Neural progenitor cell (in vitro differentiated cells): ENCODE results near the gene LAMP1. TPM values are rescaled to one million over a fixed set of nuclear protein-coding genes. Genes with fewer than 3 reads are reported as not detected.

Experiments used
- DNase-seq: peaks from one replicate; pipeline ENCODE4 v3.0.0-alpha.2; 2016; ENCODE audit warnings: low spot score
- H2AFZ ChIP-seq: fragments of 200-600 bp; sonication (generic); replicated peaks from 2 replicates; pipeline ENCODE4 v1.6.1; 2016; ENCODE audit warnings: antibody characterized with exemption
- H3F3A ChIP-seq: fragments of 200-600 bp; sonication (generic); 2 replicates; pipeline ENCODE4 v1.6.1; 2016; ENCODE audit warnings: antibody characterized with exemption, low read depth
- H3K27ac ChIP-seq: fragments of 200-600 bp; sonication (generic); 2 replicates; pipeline ENCODE4 v1.5.1; 2016; ENCODE audit warnings: mild to moderate bottlenecking
- H3K27me3 ChIP-seq: fragments of 200-600 bp; sonication (generic); 2 replicates; pipeline ENCODE4 v1.6.1; 2016; ENCODE audit warnings: mild to moderate bottlenecking, moderate library complexity
- H3K36me3 ChIP-seq: fragments of 200-600 bp; sonication (generic); 2 replicates; pipeline ENCODE4 v1.5.1; 2016
- H3K4me1 ChIP-seq: fragments of 200-600 bp; sonication (generic); 2 replicates; pipeline ENCODE4 v1.6.1; 2016; ENCODE audit warnings: mixed run types
- H3K4me2 ChIP-seq: fragments of 200-600 bp; sonication (generic); 2 replicates; pipeline ENCODE4 v1.6.1; 2016
- H3K4me3 ChIP-seq: fragments of 200-600 bp; sonication (generic); 2 replicates; pipeline ENCODE4 v1.5.1; 2016
- H3K79me2 ChIP-seq: fragments of 200-600 bp; sonication (generic); 2 replicates; pipeline ENCODE4 v1.6.1; 2016; ENCODE audit warnings: low read depth
- H3K9ac ChIP-seq: fragments of 200-600 bp; sonication (generic); 2 replicates; pipeline ENCODE4 v1.6.1; 2016
- H3K9me3 ChIP-seq: fragments of 200-600 bp; sonication (generic); 2 replicates; pipeline ENCODE4 v1.5.1; 2016; ENCODE audit warnings: low read depth
- H4K20me1 ChIP-seq: fragments of 200-600 bp; sonication (generic); 2 replicates; pipeline ENCODE4 v1.6.1; 2016; ENCODE audit warnings: low read depth
- H3K27ac Mint-ChIP-seq: 3 replicates; pipeline ENCODE4 v1.8.0; 2021; ENCODE audit warnings: mixed read lengths
- H3K27me3 Mint-ChIP-seq: 2 replicates; pipeline ENCODE4 v1.8.0; 2022; ENCODE audit warnings: low read depth, mild to moderate bottlenecking, inconsistent platforms, moderate library complexity, mixed read lengths; ENCODE audit not compliant: insufficient read depth
- H3K36me3 Mint-ChIP-seq: 3 replicates; pipeline ENCODE4 v1.8.0; 2021; ENCODE audit warnings: mixed read lengths
- H3K4me1 Mint-ChIP-seq: 3 replicates; pipeline ENCODE4 v1.8.0; 2021; ENCODE audit warnings: mixed read lengths
- H3K4me3 Mint-ChIP-seq: 3 replicates; pipeline ENCODE4 v1.8.0; 2021; ENCODE audit warnings: mild to moderate bottlenecking, moderate library complexity, mixed read lengths
- H3K9me3 Mint-ChIP-seq: 3 replicates; pipeline ENCODE4 v1.8.0; 2020; ENCODE audit warnings: mixed read lengths
- EZH2 ChIP-seq: fragments of 200-600 bp; sonication (generic); IDR thresholded peaks from 2 replicates; pipeline ENCODE4 v1.6.1; 2017; ENCODE audit warnings: antibody characterized with exemption, mild to moderate bottlenecking, moderate library complexity
- EZH2phosphoT487 ChIP-seq: fragments of 200-600 bp; sonication (generic); IDR thresholded peaks from 2 replicates; pipeline ENCODE4 v1.6.1; 2017; ENCODE audit warnings: antibody characterized with exemption
- total RNA-seq: library from RNA; depleted of rRNA; stranded (reverse); fragments of >200 nt; gene quantifications from 2 replicates; pipeline ENCODE4 v1.2.3, GENCODE V29; 2015; ENCODE audit warnings: low replicate concordance
- TF ChIP-seq, protein P1 (sequence below): fragments of 200-600 bp; sonication (generic); IDR thresholded peaks from 2 replicates; pipeline ENCODE4 v1.5.1; 2017; ENCODE audit warnings: antibody characterized with exemption, mild to moderate bottlenecking

LAMP1 gene
- total RNA-seq, 1 donor from 2014 or later, result 49.7 TPM

DNA sequence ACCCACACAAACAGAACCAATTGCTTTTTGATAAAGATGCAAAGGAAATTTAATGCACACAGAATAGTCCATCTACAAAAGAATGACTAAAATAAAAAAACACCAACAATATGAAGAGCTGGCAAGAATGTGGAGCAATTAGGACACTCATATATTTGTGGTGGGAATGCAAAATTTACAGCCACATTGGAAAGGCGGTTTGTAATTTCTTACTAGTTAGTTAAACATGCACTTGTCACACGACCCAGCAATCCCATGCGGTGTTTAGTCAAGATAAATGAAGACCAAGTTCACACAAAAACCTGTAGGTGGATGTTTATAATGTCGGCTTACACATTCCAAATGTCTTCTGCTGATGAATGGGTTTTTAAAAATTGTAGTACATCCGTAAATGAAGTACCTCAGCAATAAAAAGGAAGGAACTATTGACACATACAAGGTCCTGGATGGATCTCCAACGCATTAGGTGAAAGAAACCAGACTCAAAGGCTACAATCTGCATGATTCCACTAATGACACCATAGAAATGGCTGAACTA lies 61.7 kb downstream of the LAMP1 start:
- peaks cover 9% of the 10 kb centered on the region for H3K4me1 Mint-ChIP-seq
- peaks cover 5% of the 10 kb centered on the region for H3K27me3 Mint-ChIP-seq
- H3K27ac Mint-ChIP-seq, result no peak overlapping the region
- Histone ChIP-seq H4K20me1 (peaks cover 12% of the 10 kb centered on the region), H3K4me3 (no peak overlapping the region), H2AFZ (no peak overlapping the region), H3F3A (no peaks in the 10 kb centered on the region), H3K36me3 (no peaks in the 10 kb centered on the region), H3K9ac (no peak overlapping the region), H3K79me2 (peaks cover 29% of the 10 kb centered on the region), H3K4me1 (peaks cover 6% of the 10 kb centered on the region), H3K27me3 (no peaks in the 10 kb centered on the region), H3K27ac (no peak overlapping the region), H3K4me2 (no peak overlapping the region), H3K9me3 (no peaks in the 10 kb centered on the region)
- no peaks in the 10 kb centered on the region for H3K9me3 Mint-ChIP-seq
- peaks cover 4% of the 10 kb centered on the region for H3K36me3 Mint-ChIP-seq
- TF ChIP-seq EZH2phosphoT487, result no peak
- TF ChIP-seq, protein P1, sequence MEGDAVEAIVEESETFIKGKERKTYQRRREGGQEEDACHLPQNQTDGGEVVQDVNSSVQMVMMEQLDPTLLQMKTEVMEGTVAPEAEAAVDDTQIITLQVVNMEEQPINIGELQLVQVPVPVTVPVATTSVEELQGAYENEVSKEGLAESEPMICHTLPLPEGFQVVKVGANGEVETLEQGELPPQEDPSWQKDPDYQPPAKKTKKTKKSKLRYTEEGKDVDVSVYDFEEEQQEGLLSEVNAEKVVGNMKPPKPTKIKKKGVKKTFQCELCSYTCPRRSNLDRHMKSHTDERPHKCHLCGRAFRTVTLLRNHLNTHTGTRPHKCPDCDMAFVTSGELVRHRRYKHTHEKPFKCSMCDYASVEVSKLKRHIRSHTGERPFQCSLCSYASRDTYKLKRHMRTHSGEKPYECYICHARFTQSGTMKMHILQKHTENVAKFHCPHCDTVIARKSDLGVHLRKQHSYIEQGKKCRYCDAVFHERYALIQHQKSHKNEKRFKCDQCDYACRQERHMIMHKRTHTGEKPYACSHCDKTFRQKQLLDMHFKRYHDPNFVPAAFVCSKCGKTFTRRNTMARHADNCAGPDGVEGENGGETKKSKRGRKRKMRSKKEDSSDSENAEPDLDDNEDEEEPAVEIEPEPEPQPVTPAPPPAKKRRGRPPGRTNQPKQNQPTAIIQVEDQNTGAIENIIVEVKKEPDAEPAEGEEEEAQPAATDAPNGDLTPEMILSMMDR, result no peak
- no peak for TF ChIP-seq EZH2
- no peak overlapping the region for H3K4me3 Mint-ChIP-seq
- DNase-seq, result no peak

DNA sequence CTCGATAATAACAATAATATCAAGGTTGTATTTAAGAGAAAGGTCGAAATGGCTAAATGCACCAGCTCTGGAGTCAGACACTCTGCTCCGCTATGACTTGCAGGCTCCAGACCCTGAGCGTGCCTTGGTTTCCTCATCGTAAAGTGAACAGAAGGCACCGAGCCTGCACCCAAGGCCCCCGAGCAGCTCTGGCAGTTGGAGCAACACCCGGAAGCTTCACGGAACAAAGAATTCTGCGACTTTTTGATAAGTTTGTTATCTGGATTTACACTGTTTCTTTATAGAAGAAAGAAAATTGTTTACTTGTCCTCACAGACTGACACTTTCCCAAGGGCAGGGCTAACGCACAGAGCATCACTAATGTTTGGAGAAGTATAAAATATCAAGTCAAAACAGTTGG lies 62.5 kb downstream of the LAMP1 start:
- peaks cover 6% of the 10 kb centered on the region for H3K4me1 ChIP-seq
- H3K9me3 ChIP-seq, result no peaks in the 10 kb centered on the region
- Mint-ChIP-seq H3K4me1 (peaks cover 9% of the 10 kb centered on the region), H3K4me3 (no peak overlapping the region), H3K27me3 (peaks cover 4% of the 10 kb centered on the region), H3K36me3 (peaks cover 4% of the 10 kb centered on the region), H3K9me3 (no peaks in the 10 kb centered on the region), H3K27ac (no peak overlapping the region)
- DNase-seq, result no peak
- no peak overlapping the region for H3K4me3 ChIP-seq
- no peak overlapping the region for H2AFZ ChIP-seq
- peaks cover 12% of the 10 kb centered on the region for H4K20me1 ChIP-seq
- no peak overlapping the region for H3K9ac ChIP-seq
- no peaks in the 10 kb centered on the region for H3F3A ChIP-seq
- H3K27me3 ChIP-seq, result no peaks in the 10 kb centered on the region
- no peaks in the 10 kb centered on the region for H3K36me3 ChIP-seq
- no peak overlapping the region for H3K4me2 ChIP-seq
- no peak for TF ChIP-seq EZH2
- TF ChIP-seq, protein P1, result no peak
- TF ChIP-seq EZH2phosphoT487, result no peak
- H3K79me2 ChIP-seq, result peaks cover 29% of the 10 kb centered on the region
- no peak overlapping the region for H3K27ac ChIP-seq

DNA sequence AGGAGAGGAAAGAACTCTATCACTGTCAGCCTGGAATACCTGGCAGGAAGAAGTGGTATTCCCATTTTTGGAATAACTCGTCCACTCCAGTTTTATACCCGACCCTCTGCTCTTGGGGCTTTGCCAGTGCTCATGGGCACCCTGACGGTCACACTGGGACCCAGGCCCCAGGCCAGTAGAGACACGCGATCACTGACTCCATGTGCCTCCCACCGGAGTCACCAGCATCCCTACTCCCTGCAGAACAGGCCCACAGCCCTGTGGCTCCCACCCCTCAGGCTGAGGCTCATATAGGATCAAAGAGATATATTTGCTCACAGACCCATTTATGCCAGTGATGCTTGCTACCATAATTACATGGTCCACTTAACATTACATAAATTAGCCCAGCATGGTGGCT lies 63.4 kb downstream of the LAMP1 start:
- Mint-ChIP-seq H3K9me3 (no peaks in the 10 kb centered on the region), H3K27ac (no peak overlapping the region), H3K4me1 (peaks cover 11% of the 10 kb centered on the region), H3K27me3 (peaks cover 4% of the 10 kb centered on the region), H3K36me3 (peaks cover 4% of the 10 kb centered on the region), H3K4me3 (no peak overlapping the region)
- H3K36me3 ChIP-seq, result no peaks in the 10 kb centered on the region
- no peak overlapping the region for H3K4me2 ChIP-seq
- H3K4me1 ChIP-seq, result peaks cover 6% of the 10 kb centered on the region
- TF ChIP-seq EZH2phosphoT487 (no peak), EZH2 (no peak)
- TF ChIP-seq, protein P1, result no peak
- H3F3A ChIP-seq, result no peaks in the 10 kb centered on the region
- H4K20me1 ChIP-seq, result peaks cover 12% of the 10 kb centered on the region
- no peak overlapping the region for H2AFZ ChIP-seq
- H3K79me2 ChIP-seq, result peaks cover 29% of the 10 kb centered on the region
- no peaks in the 10 kb centered on the region for H3K27me3 ChIP-seq
- no peak for DNase-seq
- no peak overlapping the region for H3K9ac ChIP-seq
- H3K4me3 ChIP-seq, result no peak overlapping the region
- no peak overlapping the region for H3K27ac ChIP-seq
- H3K9me3 ChIP-seq, result no peaks in the 10 kb centered on the region
